Stimulated activated CD4-positive, alpha-beta T cell treated with anti-CD3 and anti-CD28 coated beads, Interleukin-1b, Interleukin-23, amount 100 ng/mL, for 48 hours (primary cell): ENCODE data around the gene LYL1.

ENCODE experiments used
- DNase-seq: peaks from one replicate; pipeline ENCODE4 v3.0.0-alpha.2; 2020

Gene LYL1

DNA sequence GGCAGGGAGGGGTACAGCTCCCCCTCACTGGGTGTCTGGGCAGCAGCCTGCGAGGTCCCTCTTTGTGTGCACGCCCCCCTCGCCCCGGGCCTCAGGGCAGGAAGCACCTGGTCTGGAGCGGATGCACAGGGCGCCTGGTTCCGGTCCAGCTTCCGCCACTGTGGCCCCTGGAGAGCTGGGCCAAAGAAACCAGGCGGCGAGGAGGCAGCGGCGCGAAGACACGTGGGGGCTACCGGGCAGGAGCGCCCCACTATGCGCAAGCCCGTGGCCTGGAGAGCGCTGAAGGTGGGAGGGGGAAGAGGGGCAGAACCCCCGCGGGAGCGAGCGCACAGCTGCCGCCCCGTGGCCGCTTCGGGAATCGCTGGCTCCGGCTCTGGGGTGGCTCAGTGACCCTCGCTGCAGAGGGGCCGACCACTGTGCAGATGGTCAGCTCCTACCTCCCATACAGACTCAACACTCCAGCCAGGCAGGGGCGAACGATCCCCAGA lies 1.7 kb upstream of the LYL1 start:
- DNase-seq = peak; percentile 64

DNA sequence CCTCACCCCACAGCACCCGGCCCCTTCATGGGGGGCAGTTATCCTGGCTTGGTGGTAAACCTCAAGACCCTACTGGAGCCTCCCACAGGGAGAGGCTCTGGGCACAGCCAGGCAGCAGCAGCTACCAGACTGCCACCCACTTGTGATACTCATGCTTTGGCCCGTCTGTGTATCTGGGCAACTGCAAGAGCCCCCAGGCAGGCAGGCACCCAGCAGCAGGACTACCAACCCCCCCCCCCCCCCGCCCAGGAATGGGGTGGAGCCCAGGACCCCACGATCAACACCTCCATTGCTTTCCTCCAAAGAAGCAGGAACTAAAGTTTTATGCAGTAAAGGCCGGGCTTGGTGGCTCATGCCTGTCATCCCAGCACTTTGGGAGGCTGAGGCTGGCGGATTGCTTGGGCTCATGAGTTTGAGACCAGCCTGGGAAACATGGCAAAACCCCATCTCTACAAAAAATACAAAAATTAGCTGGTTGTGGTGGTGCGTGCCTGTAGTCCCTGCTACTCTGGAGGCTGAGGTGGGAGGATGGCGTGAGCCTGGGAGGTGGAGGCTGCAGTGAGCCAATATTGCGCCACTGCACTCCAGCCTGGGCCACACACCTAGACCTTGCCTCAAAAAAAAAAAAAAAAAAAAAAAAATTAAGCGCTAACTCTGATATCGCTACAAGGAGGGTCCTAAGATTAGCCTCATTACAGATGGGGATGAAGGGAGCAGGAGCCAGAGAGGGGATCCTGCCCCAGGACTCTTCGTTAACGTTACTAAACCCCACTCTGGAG lies 1.1 kb upstream of the LYL1 start:
- DNase-seq = no peak

DNA sequence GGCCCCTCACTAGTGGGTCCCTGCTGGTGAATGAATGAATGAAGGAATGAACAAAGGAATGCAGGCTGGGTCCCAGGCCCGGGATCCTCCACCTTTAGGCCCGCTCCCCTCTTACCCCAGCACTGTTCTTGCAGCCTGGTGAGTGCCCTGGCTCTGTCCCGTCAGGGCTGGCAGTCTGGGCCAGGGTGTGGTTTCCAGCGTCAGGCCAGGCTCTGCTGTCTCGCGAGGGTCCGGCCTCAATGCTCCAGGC lies 317 bp downstream of the LYL1 start:
- no peak for DNase-seq

DNA sequence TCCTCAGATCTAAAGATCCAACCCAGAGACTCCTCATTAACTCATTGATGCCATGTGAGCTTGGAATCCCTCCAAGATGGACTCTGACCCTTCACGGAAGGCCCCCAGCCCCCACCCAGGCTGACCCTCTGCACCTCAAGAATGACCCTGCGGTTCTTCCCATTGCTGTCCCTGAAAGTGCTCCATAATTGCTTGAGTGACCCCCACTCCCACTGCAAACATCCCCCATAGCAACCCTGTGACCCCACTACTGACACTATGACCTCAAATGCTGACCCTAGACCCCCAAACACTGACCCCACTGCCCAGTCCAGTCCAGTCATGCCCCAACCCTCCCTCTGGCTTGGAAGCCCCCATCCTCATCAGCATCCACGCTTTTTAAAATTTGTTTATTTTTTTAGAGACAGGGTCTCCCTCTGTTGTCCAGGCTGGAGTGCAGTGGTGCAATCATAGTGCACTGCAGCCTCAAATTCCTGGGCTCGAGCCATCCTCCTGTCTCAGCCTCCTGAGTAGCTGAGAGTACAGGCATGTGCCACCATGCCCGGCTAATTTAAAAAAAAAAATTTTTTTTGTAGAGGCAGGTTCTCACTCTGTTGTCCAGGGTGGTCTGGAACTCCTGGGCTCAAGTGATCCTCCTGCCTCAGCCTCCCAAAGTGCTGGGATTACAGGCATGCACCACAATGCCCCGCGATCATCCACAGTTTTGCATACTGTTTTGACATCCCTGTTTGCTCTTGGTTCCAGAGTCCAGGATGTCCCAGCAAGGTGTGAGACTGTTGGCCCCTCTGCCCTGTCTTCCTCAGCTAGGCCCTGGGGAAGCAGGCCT lies 855 bp downstream of the LYL1 start:
- no peak for DNase-seq

DNA sequence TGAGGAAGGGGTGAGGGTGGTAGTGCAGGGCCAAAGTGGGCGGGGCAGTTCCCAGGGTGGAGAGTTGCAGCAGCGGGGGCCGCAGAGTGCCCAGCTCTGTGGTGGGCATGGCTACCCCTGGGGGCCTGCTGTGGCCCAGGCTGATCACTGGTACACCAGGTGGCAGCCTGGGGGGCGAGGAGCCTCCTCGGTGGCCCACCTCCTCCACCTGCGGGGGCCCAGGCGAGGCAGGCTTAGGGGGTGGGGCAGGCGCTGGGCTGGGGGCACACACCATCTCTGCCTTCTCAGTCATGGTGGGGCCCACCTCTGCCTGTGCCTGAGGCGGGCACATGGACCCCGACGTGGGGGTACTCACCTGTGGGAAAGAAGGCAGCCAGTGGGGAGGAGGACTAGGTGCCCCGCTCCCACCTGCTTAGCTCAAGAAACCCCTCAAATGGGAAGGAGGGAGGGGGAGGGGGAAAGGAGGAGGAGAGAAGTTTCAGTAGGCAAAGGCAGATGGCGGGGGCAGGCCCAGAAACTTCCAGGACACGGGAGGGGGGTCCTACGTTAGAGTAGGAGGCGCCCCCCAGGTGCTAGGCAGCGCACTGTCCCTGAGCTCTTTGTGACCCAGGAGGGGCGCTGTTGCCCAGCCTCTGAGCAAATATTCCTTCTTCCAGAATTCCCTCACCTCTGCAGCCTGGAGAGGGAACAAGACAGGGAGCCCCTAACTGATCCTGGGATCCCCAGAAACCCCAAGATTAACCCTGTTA lies 1.6 kb downstream of the LYL1 start:
- no peak for DNase-seq

GRCh38 chr19:13100031-13100588 lies 2.5 kb downstream of the LYL1 start:
- DNase-seq = peak; percentile 81

- DNase-seq = peak; percentile 82
Observed at GRCh38 chr19:13099073-13099999, 3.3 kb downstream of the LYL1 start.

- DNase-seq = no peak
Observed at GRCh38 chr19:13098277-13099072, 4.2 kb downstream of the LYL1 start.

DNA sequence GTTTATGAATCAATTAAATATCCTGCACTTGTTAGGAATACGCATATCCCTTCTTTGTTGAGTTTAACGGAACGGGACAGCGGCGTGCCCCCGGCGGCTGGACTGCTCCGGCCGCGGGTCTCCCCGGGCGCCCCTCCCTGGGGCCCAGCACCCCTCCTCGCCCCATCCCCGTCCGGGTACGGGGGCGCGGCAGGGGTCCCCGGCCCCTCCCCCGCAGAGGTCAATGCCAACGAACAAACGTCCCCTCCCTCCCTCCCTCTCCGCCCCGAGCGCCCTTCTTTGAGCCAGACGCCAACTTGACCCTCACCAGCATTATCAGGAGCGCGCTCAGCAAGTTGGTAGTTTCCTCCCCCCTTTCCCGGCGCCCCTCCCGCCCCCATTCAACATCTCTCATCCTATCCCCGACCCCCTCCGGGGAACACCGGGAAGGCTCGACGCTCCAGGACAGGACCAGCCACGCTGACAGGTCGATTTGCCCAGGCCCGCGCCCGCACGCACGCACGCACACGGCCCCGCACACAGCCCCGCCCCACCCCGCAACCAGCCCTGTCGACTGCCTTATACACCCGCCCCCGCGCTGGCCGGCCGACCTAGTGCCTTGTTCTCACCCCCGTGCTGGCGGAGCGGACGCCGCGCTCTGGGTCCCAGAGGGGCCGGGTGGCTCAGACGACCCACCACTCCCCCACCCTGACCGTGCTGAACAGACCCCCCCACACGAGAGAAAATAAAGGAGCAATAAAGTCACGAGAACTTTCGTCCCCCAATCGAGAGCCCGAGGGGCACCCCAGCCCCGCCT lies 5.0 kb downstream of the LYL1 start:
- no peak for DNase-seq

- DNase-seq = no peak
Observed at GRCh38 chr19:13097033-13097462, 5.6 kb downstream of the LYL1 start.

DNA sequence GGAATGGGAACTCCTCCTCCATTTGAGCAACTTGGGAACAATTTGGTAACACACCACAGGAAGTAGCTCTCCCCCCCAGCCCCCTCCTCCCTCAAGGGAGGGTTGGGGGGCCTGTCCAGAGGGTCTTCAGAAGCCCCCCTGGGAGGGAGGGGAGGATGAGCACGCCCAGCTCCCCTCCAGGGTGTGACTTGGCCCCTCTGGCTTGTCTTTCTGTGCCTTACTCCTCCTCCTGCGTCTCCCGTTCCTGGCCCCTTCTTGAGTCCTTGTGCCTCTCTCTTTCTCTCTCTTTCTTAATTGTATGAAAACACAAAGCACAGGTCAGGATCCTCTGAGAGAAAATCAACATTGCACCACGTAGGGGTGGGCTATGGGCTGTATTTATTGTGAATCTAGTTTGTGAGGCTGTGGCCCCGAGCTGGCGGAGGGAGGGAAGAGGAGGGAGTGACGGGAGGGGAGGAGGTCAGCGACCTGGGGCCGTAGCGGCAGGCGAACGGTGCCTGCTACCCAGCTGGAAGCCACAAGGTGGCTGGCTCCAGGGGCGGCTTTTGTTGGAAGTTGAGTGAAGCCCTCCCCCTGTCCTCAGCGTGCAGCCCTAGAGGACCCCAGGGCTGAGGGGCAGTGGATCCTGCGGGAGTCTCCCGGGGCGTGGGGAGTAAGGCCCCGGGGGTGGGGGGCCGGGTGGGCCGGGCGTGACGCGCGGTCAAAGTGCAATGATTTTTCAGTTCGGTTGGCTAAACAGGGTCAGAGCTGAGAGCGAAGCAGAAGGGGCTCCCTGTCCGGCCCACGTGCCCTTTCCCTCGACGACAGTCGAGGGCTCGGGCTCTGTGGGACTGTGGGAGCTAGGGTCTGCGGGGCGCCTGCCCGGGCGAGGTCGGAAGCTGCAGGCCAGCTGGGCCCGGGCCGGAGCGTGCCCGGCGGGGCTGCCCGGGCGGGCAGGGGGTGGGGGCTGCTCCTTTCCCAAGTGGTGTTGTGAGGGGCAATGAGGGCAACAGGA lies 6.4 kb downstream of the LYL1 start:
- DNase-seq = no peak

DNA sequence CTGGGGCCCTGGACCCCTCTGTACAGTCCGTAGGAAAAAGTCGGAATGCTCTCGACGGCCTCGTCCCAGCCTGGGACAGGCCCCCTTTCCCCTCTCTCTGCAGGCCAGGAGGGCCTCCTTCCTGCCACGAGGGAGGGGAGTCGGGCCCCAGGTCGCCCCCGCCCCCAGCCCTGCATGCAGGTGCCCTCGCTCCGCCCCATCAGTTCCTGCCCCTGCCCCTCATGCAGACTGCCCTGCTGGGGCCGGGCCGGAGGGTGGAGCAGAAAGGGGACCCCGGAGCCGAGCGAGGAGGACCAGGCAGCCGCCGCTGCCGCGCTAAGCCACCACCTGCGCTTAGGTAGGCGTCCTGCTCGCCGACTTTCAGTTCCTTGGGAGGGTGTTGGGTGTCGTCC lies 7.3 kb downstream of the LYL1 start:
- no peak for DNase-seq

DNA sequence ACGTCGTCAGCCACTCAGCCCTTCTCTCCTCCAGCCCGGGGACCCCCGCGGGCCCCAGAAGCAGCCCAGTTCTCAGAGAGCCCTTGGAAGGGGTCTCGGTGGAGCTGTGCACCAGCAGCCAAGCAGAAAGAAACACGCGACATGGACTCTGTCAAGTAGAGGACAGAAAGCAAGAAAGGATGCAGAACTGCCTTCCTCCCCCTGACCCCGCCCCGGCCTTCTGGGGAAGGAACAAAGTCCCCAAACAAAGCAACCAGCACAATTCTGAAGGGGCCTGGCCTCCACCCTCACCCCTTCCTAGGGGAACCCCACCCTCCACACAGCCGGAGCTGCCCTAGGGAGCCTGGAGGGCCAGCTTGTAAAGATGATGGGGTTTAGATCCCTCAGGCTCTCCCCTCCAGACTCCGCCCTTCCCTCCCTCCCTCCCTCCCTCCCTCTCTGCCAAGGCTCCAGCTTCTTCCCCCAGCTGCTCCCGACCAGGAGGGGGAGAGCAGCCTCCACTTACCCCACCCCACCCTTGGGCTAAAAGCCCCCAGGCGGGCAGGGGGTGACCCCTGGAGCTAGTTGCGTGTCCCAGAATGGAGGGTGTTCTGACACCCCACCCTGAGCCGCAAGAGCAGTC lies 7.8 kb downstream of the LYL1 start:
- DNase-seq = no peak

DNA sequence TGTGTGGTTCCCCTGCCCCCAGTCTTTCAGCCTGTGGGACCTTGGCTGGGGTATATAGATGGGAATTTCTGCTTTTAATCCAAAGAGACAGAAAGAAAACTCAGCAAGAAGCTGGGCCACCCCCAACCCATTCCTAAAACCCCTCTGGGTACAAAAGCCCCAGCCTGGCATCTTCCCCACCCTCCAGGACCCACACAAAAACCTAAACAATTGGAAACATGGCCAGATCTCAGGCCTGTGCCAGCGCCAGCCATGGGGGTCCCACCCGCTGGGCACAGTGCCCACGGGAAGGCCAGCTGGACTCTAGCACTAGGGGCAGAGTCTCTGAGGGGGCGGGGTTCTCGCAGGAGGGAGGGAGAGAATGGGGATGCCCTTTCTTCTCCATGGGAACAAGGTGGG lies 8.6 kb downstream of the LYL1 start:
- DNase-seq = no peak

DNA sequence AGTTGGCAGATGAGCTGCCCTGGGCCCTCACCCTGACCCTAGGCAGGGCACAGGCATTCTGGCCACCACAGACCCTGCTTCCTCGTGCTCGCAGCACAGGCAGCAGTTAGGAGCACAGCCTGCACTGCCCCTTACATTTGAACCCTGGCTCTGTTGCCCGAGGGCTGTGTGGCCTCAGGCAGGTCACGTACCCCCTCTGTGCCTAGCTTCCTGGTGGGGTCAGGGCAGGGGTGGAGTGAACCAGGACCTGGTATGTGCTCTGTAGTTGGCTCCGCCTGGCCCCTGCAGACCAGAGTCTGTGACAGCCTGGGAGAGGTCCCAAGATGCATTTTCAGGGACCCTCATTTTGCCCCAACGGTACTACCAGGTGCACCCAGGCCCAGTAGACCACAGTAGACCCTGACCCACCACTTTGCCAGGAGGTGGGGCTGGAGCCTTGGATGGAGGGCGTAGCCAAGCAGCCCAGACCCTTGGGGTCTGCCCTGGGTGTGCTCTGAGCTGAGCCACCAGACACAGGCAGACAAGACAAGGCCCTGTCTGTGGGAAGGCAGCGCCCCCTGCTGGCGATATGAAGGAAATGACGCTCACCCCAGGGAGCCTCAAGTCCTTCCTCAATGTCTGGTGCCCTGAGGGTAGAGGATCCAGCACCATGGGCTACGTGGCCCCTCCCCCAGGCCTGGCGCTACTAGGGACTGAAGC lies 9.1 kb downstream of the LYL1 start:
- peak; percentile 83 for DNase-seq

GRCh38 chr19:13092606-13093235 lies 9.9 kb downstream of the LYL1 start:
- DNase-seq = no peak

- no peak for DNase-seq
Observed at GRCh38 chr19:13092158-13092543, 10.5 kb downstream of the LYL1 start.
